H54 (cell line): ENCODE measurements around the gene ZNF723.
"Not testable (repeated sequence)": the region's sequence is repeated elsewhere in the genome, so short reads cannot be mapped to it uniquely, and the experiment has no call there.

Experiments used
- DNase-seq: peaks from one replicate; pipeline ENCODE4 v3.0.0; 2011; ENCODE audit warnings: low spot score, mixed read lengths; ENCODE audit not compliant: insufficient read length
- FAIRE-seq: peaks from 3 replicates; lab custom pipeline; 2011; peaks lifted over from hg19 to GRCh38; lab: Jason Lieb, UNC
- POLR2A ChIP-seq: IDR thresholded peaks from 2 replicates; pipeline ENCODE4 v1.6.1; 2011; ENCODE audit warnings: low read depth, mild to moderate bottlenecking, low read length

ZNF723 gene

DNA sequence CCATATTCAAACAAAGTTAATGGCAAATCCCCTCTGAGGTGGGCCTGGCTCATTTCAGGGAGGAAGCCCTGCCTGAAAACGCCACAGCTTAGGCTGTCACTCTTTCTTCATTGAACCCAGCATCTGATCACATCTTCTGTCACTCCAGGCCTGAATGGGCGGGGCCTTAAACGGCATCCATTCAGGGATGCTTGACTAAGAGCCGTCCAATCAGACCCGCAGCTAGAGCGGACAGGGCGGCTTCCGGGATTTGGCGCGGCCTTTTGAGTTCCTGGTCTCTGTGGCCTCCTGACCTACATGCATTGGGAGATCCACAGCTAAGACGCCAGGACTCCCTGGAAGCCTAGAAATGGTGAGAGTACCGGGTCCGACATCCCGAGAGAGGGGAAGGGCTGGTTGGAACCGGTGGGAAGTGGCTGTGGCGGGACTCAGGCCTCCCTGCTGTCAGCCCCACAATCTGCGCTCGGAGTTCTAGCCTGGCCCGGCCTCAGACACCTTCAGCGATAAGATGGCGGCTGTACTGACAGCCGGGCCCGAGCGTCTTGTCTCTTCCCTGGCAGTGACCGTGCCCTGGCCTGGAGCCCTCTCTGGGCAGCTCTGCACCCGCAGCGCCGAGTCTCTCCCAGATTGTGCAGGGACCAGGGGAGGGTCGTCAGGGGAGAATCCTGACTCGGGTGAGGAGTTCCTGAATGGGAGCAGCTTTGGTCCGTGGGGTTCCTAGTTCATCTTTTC is at the start of gene ZNF723:
Gene ZNF723, plus strand, starts transcription at position 261 of the 732 bp plus-strand sequence. Its CDS starts 89 bp downstream, at position 350.
- no peak for TF ChIP-seq POLR2A
- DNase-seq = no peak
- no peak for FAIRE-seq

DNA sequence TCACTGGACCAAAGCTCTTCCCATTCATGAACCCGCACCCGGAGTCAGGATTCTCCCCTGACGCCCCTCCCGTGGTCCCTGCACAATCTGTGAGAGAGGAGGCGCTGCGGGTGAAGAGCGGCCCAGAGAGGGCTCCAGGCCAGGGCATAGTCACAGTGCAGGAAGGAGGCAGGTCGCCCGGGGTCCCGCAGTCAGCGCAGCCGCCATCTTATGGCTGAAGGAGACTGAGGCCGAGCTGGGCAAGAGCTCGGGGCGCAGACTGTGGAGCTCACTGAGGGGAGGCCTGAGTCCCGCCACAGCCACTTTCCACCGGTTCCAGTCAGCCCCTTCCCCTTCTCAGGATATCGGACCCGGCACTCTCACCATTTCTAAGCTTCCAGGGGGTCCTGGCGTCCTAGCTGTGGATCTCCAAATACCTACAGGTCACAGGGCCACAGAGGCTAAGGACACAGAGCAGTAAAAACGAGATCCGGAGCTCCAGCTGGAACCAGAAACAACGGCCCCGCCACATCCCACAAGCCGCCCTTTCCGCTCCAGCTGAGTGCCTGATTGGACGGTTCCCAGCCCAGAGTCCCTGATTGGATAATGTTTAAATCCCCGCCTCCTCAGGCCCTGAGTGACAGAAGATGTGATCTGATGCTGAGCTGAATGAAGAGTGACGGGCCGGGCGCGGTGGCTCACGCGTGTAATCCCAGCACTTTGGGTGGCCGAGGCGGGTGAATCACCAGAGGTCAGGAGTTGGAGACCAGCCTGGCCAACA is 48.3 kb upstream of the ZNF723 start, which contains the start of gene ZNF99:
Gene ZNF99, minus strand, starts transcription at position 501 of the 760 bp plus-strand sequence. Its CDS starts 135 bp downstream, at position 366.
- no peak for TF ChIP-seq POLR2A
- no peak for DNase-seq
- FAIRE-seq = no peak

DNA sequence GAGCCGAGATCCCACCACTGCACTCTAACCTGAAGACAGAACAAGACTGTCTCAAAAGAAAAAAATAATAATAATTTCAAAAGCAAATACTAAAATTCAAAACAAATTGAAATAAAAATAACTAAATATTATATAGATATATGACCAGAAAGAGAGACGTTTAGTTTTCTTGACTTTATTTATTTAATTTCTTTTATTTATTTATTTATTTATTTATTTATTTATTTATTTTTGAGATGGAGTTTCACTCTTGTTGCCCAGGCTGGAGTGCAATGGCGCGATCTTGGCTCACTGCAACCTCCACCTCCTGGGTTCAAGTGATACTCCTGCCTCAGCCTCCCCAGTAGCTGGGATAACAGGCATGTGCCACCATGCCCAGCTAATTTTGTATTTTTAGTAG is 39.2 kb upstream of the ZNF723 start:
- not testable (repeated sequence) for FAIRE-seq, DNase-seq

DNA sequence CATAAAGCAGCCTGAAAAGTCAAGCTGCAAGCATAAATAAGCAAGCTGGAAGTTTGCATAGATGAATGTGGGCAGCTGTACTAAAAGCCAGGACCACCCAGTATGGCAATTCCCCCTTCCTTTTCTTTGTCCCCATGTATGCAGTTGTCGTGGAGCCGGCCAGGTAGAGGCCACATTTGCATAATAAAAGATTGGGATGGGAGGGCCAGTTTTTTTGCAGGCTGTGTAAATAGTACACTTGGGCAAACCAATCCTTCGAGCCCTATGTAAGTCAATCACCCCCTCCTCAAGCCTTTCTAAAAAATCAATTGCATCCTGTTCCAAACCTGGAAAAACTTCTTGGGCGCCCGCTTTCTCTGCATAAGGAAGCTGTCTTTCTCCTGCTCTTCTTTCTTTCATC is 35.1 kb upstream of the ZNF723 start:
- TF ChIP-seq POLR2A = no peak
- FAIRE-seq (no peak), DNase-seq (no peak)

DNA sequence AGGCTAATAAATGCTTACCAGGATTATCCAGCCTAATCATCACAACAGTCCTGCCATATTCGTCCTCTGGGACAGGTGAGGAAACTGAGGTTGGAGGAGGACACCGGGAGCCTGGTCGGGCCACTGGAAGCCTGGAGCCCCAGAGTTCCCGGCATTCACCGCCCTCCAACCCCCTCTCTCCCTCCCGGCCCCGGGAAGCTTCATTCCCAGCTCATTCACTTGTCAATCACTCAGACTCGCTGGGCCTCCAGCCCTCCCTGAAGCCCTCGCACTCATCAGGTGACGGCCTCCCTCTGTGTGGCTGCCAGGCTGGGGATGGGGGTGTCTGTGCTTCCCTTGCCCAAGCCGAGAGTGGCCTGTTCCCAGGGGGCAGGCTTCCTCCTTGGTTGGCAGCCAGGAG is 25.7 kb upstream of the ZNF723 start:
- no peak for DNase-seq
- FAIRE-seq = no peak

DNA sequence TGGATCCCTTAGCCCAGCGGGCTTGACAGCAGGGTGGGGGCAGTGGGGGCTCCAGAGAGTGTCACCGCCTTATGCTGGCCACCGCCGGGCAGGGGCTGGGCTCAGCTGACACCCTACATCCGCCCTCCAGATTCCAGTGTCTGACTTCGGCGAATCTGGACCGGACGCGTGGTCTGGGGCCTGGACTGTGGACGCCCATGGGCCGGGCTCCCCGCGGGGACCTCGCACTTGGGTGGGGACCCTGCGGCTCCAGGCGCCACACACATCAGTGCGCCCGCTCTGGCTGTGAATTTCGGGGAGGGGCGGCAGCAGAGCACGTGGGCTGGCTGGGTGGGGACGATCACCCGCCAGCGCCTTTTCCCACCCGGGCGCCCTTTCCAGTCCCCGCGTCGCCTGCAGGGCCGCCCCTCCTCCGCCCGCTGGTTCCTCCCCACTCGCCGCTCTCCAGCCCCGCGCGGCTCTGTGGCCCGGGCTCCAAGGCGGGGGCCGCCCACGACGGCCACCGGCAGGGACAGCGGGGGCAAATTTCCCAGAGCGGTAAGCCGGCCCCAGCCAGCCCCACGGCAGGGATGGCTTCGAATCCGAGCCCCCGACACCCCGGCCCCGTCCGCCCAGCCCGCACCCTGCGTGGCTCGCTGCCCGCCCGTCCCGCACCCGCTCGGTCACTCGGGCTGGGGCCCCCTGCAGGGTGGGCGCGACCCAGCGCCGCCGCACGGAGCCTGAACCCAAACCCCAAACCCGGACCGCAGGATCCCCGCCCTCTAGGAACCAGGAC is 24.8 kb upstream of the ZNF723 start:
- no peak for TF ChIP-seq POLR2A
- DNase-seq (no peak), FAIRE-seq (no peak)

More for the DNA sequence above, 25.7 kb upstream of the ZNF723 start:
- TF ChIP-seq POLR2A = no peak

DNA sequence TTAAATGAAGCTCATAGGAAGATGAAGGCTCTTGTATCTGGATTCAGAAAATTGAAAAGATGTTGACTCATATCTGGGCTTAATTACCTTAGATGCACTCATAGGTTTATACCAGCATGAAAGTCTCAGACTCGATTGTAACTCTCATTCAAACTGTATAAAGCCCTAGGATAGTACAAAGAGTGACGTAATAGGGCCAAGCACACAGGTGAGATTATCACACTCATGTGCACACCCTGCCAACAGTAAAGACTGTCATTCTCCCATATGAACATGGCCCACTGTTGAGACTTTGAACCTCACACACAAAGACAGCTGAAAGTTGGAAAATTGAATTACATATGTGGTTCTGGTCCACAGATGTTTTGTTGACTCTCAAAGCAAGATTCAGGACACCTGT is 18.0 kb upstream of the ZNF723 start:
- FAIRE-seq (no peak), DNase-seq (no peak)
- no peak for TF ChIP-seq POLR2A

DNA sequence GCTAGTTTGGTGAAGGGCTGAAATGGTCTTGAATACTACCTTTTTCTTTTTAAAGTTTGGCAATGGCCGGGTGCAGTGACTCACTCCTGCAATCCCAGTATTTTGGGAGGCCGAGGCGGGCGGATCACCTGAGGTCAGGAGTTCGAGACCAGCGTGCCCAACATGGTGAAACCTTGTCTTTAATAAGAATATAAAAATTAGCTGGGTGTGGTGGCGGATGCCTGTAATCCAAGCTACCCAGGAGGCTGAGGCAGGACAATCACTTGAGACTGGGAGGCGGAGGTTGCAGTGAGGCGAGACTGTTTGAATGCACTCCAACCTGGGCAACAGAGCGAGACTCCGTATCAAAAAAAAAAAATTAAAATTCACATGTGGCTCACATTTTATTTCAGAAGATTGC is 880 bp upstream of the ZNF723 start:
- DNase-seq = no peak
- no peak for FAIRE-seq
- no peak for TF ChIP-seq POLR2A

DNA sequence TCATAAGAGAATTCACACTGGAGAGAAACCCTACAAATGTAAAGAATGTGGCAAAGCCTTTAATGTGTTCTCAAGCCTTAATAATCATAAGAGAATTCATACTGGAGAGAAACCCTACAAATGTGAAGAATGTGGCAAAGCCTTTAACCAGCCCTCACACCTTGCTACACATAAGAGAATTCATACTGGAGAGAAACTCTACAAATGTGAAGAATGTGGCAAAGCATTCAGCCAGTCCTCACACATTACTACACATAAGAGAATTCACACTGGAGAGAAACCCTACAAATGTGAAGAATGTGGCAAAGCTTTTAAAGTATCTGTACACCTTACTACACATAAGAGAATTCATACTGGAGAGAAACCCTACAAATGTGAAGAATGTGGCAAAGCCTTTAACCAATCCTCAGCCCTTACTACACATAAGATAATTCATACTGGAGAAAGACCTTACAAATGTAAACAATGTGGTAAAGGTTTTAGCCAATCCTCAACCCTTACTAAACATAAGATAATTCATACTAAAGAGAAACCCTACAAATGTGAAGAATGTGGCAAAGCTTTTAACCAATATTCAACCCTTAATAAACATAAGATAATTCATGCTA is 25.7 kb downstream of the ZNF723 start:
- DNase-seq, FAIRE-seq: not testable (repeated sequence)

DNA sequence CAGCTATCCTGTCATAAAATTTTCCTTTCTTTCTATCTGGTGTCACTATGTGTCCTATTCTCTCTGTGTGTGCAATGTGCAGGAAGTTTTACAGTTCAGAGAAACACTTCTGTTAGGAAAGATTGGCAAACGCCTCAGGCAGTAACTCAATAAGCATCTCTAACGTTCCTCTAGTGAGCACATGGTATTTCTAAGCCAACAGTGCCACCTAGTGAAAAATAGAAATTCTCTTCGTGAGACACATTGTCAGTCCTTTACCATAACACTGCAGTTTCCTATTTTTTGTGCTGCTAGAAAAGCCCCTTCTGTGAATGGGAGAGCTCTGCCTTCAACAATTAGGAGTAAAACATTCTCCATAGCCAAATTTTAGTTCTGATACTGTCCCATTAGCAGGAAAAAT is 50.7 kb downstream of the ZNF723 start:
- DNase-seq (no peak), FAIRE-seq (no peak)
- TF ChIP-seq POLR2A = no peak

DNA sequence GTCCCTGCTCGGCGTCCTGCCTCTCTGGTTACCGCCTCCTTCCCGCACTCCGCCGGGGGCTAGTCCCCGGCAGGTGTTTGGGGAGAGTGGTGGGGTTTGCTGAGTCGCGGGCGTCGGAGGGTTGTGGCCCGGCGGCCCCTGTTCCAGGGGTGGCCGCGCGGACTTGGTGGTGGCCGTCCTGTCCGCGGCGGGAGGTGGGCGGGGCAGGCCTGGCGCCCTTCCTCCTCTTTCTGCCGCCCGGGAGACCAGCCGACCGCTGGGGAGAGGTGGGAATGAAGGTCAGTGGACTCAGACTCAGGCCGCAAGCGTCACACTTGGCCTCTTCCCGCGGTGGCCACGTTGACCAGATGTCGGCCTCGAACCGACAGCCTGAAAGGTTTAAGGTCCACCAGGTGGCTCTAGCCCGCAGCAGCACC is 61.8 kb downstream of the ZNF723 start:
- FAIRE-seq (no peak), DNase-seq (no peak)
- TF ChIP-seq POLR2A = no peak

DNA sequence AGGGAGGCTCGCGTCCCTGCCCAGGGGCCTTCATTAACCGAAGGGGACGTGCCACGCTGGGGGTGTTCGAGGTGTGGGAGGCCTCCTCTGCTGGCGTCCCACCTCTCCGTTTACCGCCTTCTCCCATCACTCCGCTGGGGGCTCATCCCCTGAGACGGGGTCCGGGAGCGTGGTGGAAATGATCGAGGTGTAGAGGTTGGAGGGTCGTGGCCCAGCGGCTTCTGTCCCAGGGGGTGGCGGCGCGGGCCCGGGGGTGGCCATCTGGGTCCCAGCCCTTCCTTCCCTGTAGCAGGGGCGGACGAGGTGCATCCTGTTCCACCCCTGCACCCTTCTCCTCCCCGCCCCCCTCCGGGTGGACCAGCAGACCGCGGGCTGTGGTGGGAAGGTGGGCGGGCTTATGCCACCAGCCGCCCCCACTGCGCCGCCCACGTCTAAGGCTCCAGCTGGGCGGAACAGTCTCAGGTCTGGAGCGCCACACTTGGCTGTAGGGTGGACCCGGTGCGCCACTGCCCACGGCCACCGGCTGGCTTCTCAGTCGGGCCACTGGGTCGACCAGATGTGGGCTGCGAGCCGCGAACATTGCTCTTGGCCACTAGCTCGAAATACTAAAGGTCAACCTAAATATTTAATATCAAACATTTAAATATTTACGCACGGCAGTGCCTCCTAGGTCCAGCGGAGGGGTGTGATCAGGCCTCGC is 69.5 kb downstream of the ZNF723 start:
- no peak for DNase-seq
- TF ChIP-seq POLR2A = no peak
- FAIRE-seq = no peak
